ENCODE data around the gene C20orf141.

DNA sequence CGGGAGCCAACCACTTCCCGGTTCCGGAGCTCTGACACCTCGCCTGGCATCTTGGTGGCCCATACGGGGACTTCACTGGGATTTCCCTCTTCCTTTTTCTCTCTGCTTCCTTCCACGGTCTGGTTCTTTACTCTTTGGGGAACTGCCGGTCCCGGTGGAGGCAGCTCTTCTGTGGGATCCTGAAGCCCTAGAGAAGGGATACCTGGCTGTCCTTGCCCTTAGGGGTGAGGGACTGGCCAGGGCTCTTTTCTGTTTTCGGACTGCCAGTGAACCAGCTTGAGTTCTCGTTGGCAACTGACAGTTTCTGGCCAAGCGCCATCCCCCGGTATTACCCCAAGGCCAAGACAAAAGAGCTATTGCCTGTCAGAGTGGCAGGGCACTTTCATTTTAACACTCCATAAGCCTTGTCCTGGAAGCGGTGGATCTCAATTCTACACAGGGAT, 13.5 kb upstream of the C20orf141 start:
- TF ChIP-seq, protein P1, sequence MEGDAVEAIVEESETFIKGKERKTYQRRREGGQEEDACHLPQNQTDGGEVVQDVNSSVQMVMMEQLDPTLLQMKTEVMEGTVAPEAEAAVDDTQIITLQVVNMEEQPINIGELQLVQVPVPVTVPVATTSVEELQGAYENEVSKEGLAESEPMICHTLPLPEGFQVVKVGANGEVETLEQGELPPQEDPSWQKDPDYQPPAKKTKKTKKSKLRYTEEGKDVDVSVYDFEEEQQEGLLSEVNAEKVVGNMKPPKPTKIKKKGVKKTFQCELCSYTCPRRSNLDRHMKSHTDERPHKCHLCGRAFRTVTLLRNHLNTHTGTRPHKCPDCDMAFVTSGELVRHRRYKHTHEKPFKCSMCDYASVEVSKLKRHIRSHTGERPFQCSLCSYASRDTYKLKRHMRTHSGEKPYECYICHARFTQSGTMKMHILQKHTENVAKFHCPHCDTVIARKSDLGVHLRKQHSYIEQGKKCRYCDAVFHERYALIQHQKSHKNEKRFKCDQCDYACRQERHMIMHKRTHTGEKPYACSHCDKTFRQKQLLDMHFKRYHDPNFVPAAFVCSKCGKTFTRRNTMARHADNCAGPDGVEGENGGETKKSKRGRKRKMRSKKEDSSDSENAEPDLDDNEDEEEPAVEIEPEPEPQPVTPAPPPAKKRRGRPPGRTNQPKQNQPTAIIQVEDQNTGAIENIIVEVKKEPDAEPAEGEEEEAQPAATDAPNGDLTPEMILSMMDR (IDR thresholded peaks at IDR 0.05) = no peak
- TF ChIP-seq POLR2A (IDR thresholded peaks at IDR 0.05) = no peak

Measured in lower leg skin (tissue), 3 donors.